ENCODE data around the gene IRF3. TPM values are rescaled to one million over a fixed set of nuclear protein-coding genes. Genes with fewer than 3 reads are reported as not detected.
"Not testable (repeated sequence)": the region's sequence is repeated elsewhere in the genome, so short reads cannot be mapped to it uniquely, and the experiment has no call there.

Gene IRF3
- total RNA-seq, 1 donor from 2014 or later = 151 TPM

- intact Hi-C loops (cut with micrococcal nuclease) = no loop called here
Observed at GRCh38 chr19:49631610-49632192, 34.0 kb downstream of the IRF3 start.

GRCh38 chr19:49631014-49631588, 34.6 kb downstream of the IRF3 start:
- intact Hi-C loops (cut with micrococcal nuclease) = no loop called here

- intact Hi-C loops (cut with micrococcal nuclease) = no loop called here
Observed at GRCh38 chr19:49629659-49630058, 36.0 kb downstream of the IRF3 start.

GRCh38 chr19:49626226-49626625, 39.4 kb downstream of the IRF3 start:
- intact Hi-C loops (cut with micrococcal nuclease) = no loop called here

- intact Hi-C loops (cut with micrococcal nuclease) = no loop called here
Observed at GRCh38 chr19:49624967-49625910, 40.4 kb downstream of the IRF3 start.

- intact Hi-C loops (cut with micrococcal nuclease) = not testable (repeated sequence)
Observed at GRCh38 chr19:49617860-49618259, 47.8 kb downstream of the IRF3 start.

GRCh38 chr19:49616945-49617344, 48.7 kb downstream of the IRF3 start:
- intact Hi-C loops (cut with micrococcal nuclease) = no loop called here

- intact Hi-C loops (cut with micrococcal nuclease) = no loop called here
Observed at GRCh38 chr19:49616532-49616931, 49.1 kb downstream of the IRF3 start.

- intact Hi-C loops (cut with micrococcal nuclease) = no loop called here
Observed at GRCh38 chr19:49615861-49616260, 49.8 kb downstream of the IRF3 start.

GRCh38 chr19:49614096-49614833, 51.4 kb downstream of the IRF3 start:
- intact Hi-C loops (cut with micrococcal nuclease) = no loop called here

GRCh38 chr19:49613374-49613773, 52.3 kb downstream of the IRF3 start:
- intact Hi-C loops (cut with micrococcal nuclease) = no loop called here

Other genes with a start within 250 kb of the IRF3 start
- not detected in 2 replicates for gene PTH2, start 242.4 kb downstream of the IRF3 start, total RNA-seq
- not detected in 2 replicates for gene GFY, start 240.5 kb downstream of the IRF3 start, total RNA-seq
- 0.07 and 0.15 TPM in 2 replicates for gene SLC17A7, start 224.3 kb downstream of the IRF3 start, total RNA-seq
- gene PIH1D1, start 214.0 kb downstream of the IRF3 start, total RNA-seq = 136 TPM in 2 replicates
- gene ALDH16A1, start 212.6 kb downstream of the IRF3 start, total RNA-seq = 33.7 and 34.2 TPM in 2 replicates
- 319 and 325 TPM in 2 replicates for gene FLT3LG, start 191.6 kb downstream of the IRF3 start, total RNA-seq
- 2,098 and 2,177 TPM in 2 replicates for gene RPL13A, start 178.2 kb downstream of the IRF3 start, total RNA-seq
- gene RPS11, start 169.4 kb downstream of the IRF3 start, total RNA-seq = 1,814 and 1,819 TPM in 2 replicates
- 10.1 and 11.0 TPM in 2 replicates for gene FCGRT, start 153.2 kb downstream of the IRF3 start, total RNA-seq
- gene RCN3, start 137.9 kb downstream of the IRF3 start, total RNA-seq = 1.9 and 2.0 TPM in 2 replicates
- 214 and 215 TPM in 2 replicates for gene NOSIP, start 85.3 kb downstream of the IRF3 start, total RNA-seq
- 0.88 and 1.4 TPM in 2 replicates for gene PRRG2, start 84.5 kb downstream of the IRF3 start, total RNA-seq
- gene PRR12, start 74.7 kb downstream of the IRF3 start, total RNA-seq = 41.8 and 42.2 TPM in 2 replicates
- gene RRAS, start 25.7 kb downstream of the IRF3 start, total RNA-seq = 12.0 and 13.0 TPM in 2 replicates
- 72.1 and 73.2 TPM in 2 replicates for gene SCAF1, start 23.6 kb downstream of the IRF3 start, total RNA-seq
- gene BCL2L12, start 76 bp upstream of the IRF3 start, total RNA-seq = 58.4 and 62.9 TPM in 2 replicates
- 186 and 189 TPM in 2 replicates for gene PRMT1, start 11.4 kb upstream of the IRF3 start, total RNA-seq
- 3.9 and 4.4 TPM in 2 replicates for gene ADM5, start 23.7 kb upstream of the IRF3 start, total RNA-seq
- 4.3 and 5.1 TPM in 2 replicates for gene CPT1C, start 25.3 kb upstream of the IRF3 start, total RNA-seq
- 3.5 and 4.0 TPM in 2 replicates for gene TSKS, start 97.4 kb upstream of the IRF3 start, total RNA-seq
- 72.1 and 74.0 TPM in 2 replicates for gene AP2A1, start 101.1 kb upstream of the IRF3 start, total RNA-seq
- gene FUZ, start 147.4 kb upstream of the IRF3 start, total RNA-seq = 10.0 and 11.7 TPM in 2 replicates
- 57.8 and 59.5 TPM in 2 replicates for gene MED25, start 152.4 kb upstream of the IRF3 start, total RNA-seq
- 77.9 and 85.2 TPM in 2 replicates for gene PTOV1, start 185.3 kb upstream of the IRF3 start, total RNA-seq
- 178 and 185 TPM in 2 replicates for gene PNKP, start 201.7 kb upstream of the IRF3 start, total RNA-seq
- 20.1 and 20.4 TPM in 2 replicates for gene AKT1S1, start 211.5 kb upstream of the IRF3 start, total RNA-seq
- 41.2 and 46.3 TPM in 2 replicates for gene TBC1D17, start 211.8 kb upstream of the IRF3 start, total RNA-seq
- 10.3 and 10.4 TPM in 2 replicates for gene IL4I1, start 231.0 kb upstream of the IRF3 start, total RNA-seq

All from T-helper 1 cell treated with Interleukin-12 subunit alpha and Interleukin-12 subunit beta and Interleukin-4 antibody, amounts not matched to agents 30 ng/mL and 1 ng/mL, for 36 hours (primary cell).